SK-N-SH treated with all-trans-retinoic acid at 6 μM for 48 hours (cell line): ENCODE results near the gene EXOSC10.

Source experiments
- ATAC-seq: fragments of 200-7000 bp; cut with Tn5 transposase; 3 replicates; pipeline ENCODE4 v1.9.1; 2020; ENCODE audit warnings: mild to moderate bottlenecking, moderate library complexity
- ARNTL ChIP-seq: fragments of 450-650 bp; formaldehyde crosslinking; IDR thresholded peaks from 2 replicates; pipeline ENCODE4 v1.5.0; 2020; ENCODE audit warnings: low read depth, mild to moderate bottlenecking, moderate library complexity, borderline replicate concordance
- BACH2 ChIP-seq: fragments of 250-450 bp; sonication (Bioruptor Pico); IDR thresholded peaks from 2 replicates; pipeline ENCODE4 v1.9.0; 2021; ENCODE audit warnings: mild to moderate bottlenecking, borderline replicate concordance
- ESRRG ChIP-seq: fragments of 250-450 bp; sonication (Bioruptor Pico); IDR thresholded peaks from 2 replicates; pipeline ENCODE4 v1.6.1; 2021; ENCODE audit warnings: mild to moderate bottlenecking
- OSR1 ChIP-seq: fragments of 250-450 bp; sonication (Bioruptor Pico); IDR thresholded peaks from 2 replicates; pipeline ENCODE4 v1.8.0; 2022; ENCODE audit warnings: moderate library complexity, mild to moderate bottlenecking, inconsistent platforms
- PATZ1 ChIP-seq: fragments of 250-450 bp; sonication (Bioruptor Pico); IDR thresholded peaks from 2 replicates; pipeline ENCODE4 v1.8.0; 2020; ENCODE audit warnings: mild to moderate bottlenecking, moderate library complexity, borderline replicate concordance
- PPARA ChIP-seq: fragments of 250-450 bp; sonication (Bioruptor Pico); IDR thresholded peaks from 2 replicates; pipeline ENCODE4 v1.5.0; 2020; ENCODE audit warnings: mild to moderate bottlenecking, borderline replicate concordance
- RARB ChIP-seq: fragments of 250-450 bp; sonication (Bioruptor Pico); IDR thresholded peaks from 2 replicates; pipeline ENCODE4 v1.8.0; 2021; ENCODE audit warnings: mild to moderate bottlenecking, moderate library complexity
- TCF4 ChIP-seq: fragments of 250-450 bp; sonication (Bioruptor Pico); IDR thresholded peaks from 2 replicates; pipeline ENCODE4 v1.8.0; 2021; ENCODE audit warnings: mild to moderate bottlenecking, moderate library complexity, borderline replicate concordance
- TOX ChIP-seq: fragments of 250-450 bp; sonication (Bioruptor Pico); IDR thresholded peaks from 2 replicates; pipeline ENCODE4 v1.8.0; 2021; ENCODE audit warnings: mild to moderate bottlenecking, moderate library complexity, borderline replicate concordance
- ZC3H10 ChIP-seq: fragments of 250-450 bp; sonication (Bioruptor Pico); IDR thresholded peaks from 2 replicates; pipeline ENCODE4 v1.5.1; 2021; ENCODE audit warnings: mild to moderate bottlenecking, moderate library complexity
- ZFP3 ChIP-seq: fragments of 250-450 bp; sonication (Bioruptor Pico); IDR thresholded peaks from 2 replicates; pipeline ENCODE4 v1.5.0; 2020; ENCODE audit warnings: mild to moderate bottlenecking, moderate library complexity
- ZFP30 ChIP-seq: fragments of 450-650 bp; formaldehyde crosslinking; IDR thresholded peaks from 2 replicates; pipeline ENCODE4 v1.5.0; 2022; ENCODE audit warnings: mild to moderate bottlenecking, moderate library complexity
- ZNF565 ChIP-seq: fragments of 450-650 bp; formaldehyde crosslinking; conservative IDR thresholded peaks from 2 replicates; pipeline ENCODE4 v1.5.0; 2020; ENCODE audit warnings: low read depth, mild to moderate bottlenecking, moderate library complexity
- ZNF70 ChIP-seq: fragments of 450-650 bp; formaldehyde crosslinking; IDR thresholded peaks from 2 replicates; pipeline ENCODE4 v1.5.0; 2020; ENCODE audit warnings: mild to moderate bottlenecking, moderate library complexity
- ZNF8 ChIP-seq: fragments of 450-650 bp; formaldehyde crosslinking; IDR thresholded peaks from 2 replicates; pipeline ENCODE4 v1.5.0; 2020; ENCODE audit warnings: mild to moderate bottlenecking, moderate library complexity
- TF ChIP-seq, protein P1 (sequence below): fragments of 250-450 bp; sonication (Bioruptor Pico); IDR thresholded peaks from 2 replicates; pipeline ENCODE4 v1.5.0; 2020; ENCODE audit warnings: mild to moderate bottlenecking, moderate library complexity
- TF ChIP-seq, protein P2 (sequence below): fragments of 250-450 bp; sonication (Bioruptor Pico); IDR thresholded peaks from 2 replicates; pipeline ENCODE4 v1.5.1; 2020; ENCODE audit warnings: low read depth, mild to moderate bottlenecking, moderate library complexity
- TF ChIP-seq, protein P3 (sequence below): fragments of 250-450 bp; sonication (Bioruptor Pico); IDR thresholded peaks from 2 replicates; pipeline ENCODE4 v1.8.0; 2021; ENCODE audit warnings: low read depth, mild to moderate bottlenecking, moderate library complexity, borderline replicate concordance

Gene EXOSC10

DNA sequence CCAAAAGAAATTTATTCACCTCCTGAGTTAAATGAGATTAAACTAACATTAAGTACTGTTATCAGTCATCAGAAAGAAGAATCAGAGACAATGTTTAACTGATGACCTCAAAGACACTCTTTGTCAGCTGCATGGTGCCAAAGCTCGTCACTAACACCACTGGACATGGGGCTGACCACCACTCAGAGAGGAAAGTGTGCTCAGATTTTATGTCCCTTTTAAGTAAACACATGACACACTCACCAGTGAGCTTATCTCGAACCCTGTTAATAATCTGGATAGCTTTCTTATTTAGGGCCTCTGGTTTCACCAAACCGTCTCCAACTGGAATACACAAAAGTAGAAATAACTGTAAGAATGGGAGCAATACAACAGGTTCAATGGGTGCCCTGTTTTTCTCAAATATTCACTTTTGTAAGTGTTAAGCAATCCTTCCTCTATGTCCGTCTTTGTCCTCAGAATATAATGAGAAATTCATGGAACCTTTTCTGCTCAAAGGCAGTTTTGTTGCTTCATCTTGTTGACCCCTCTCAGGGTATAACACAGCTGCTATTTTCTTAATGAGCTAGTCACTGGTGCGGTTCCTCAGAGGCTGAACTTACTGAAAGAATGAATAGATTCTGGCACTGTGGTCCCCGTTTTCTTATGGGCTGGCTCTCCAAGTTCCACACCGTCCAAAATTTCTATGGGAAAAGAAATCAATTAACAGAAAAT lies 9.5 kb upstream of the EXOSC10 start:
- ATAC-seq, result no peak
- TF ChIP-seq, protein P1, sequence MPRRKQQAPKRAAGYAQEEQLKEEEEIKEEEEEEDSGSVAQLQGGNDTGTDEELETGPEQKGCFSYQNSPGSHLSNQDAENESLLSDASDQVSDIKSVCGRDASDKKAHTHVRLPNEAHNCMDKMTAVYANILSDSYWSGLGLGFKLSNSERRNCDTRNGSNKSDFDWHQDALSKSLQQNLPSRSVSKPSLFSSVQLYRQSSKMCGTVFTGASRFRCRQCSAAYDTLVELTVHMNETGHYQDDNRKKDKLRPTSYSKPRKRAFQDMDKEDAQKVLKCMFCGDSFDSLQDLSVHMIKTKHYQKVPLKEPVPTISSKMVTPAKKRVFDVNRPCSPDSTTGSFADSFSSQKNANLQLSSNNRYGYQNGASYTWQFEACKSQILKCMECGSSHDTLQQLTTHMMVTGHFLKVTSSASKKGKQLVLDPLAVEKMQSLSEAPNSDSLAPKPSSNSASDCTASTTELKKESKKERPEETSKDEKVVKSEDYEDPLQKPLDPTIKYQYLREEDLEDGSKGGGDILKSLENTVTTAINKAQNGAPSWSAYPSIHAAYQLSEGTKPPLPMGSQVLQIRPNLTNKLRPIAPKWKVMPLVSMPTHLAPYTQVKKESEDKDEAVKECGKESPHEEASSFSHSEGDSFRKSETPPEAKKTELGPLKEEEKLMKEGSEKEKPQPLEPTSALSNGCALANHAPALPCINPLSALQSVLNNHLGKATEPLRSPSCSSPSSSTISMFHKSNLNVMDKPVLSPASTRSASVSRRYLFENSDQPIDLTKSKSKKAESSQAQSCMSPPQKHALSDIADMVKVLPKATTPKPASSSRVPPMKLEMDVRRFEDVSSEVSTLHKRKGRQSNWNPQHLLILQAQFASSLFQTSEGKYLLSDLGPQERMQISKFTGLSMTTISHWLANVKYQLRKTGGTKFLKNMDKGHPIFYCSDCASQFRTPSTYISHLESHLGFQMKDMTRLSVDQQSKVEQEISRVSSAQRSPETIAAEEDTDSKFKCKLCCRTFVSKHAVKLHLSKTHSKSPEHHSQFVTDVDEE, result no peak
- TF ChIP-seq BACH2 (CRISPR knock-in tag) (no peak), ESRRG (CRISPR knock-in tag) (no peak), PPARA (CRISPR knock-in tag) (no peak), OSR1 (CRISPR knock-in tag) (no peak), ZFP3 (CRISPR knock-in tag) (no peak), ARNTL (CRISPR knock-in tag) (no peak), TOX (CRISPR knock-in tag) (no peak), TCF4 (CRISPR knock-in tag) (no peak), ZFP30 (no peak), ZNF565 (CRISPR knock-in tag) (no peak), ZC3H10 (CRISPR knock-in tag) (no peak), PATZ1 (CRISPR knock-in tag) (no peak), RARB (CRISPR knock-in tag) (no peak), ZNF8 (CRISPR knock-in tag) (no peak)
- TF ChIP-seq, protein P2, sequence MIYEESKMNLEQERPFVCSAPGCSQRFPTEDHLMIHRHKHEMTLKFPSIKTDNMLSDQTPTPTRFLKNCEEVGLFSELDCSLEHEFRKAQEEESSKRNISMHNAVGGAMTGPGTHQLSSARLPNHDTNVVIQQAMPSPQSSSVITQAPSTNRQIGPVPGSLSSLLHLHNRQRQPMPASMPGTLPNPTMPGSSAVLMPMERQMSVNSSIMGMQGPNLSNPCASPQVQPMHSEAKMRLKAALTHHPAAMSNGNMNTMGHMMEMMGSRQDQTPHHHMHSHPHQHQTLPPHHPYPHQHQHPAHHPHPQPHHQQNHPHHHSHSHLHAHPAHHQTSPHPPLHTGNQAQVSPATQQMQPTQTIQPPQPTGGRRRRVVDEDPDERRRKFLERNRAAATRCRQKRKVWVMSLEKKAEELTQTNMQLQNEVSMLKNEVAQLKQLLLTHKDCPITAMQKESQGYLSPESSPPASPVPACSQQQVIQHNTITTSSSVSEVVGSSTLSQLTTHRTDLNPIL (CRISPR knock-in tag), result no peak
- TF ChIP-seq, protein P3, sequence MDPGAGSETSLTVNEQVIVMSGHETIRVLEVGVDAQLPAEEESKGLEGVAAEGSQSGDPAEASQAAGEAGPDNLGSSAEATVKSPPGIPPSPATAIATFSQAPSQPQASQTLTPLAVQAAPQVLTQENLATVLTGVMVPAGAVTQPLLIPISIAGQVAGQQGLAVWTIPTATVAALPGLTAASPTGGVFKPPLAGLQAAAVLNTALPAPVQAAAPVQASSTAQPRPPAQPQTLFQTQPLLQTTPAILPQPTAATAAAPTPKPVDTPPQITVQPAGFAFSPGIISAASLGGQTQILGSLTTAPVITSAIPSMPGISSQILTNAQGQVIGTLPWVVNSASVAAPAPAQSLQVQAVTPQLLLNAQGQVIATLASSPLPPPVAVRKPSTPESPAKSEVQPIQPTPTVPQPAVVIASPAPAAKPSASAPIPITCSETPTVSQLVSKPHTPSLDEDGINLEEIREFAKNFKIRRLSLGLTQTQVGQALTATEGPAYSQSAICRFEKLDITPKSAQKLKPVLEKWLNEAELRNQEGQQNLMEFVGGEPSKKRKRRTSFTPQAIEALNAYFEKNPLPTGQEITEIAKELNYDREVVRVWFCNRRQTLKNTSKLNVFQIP (CRISPR knock-in tag), result no peak
- TF ChIP-seq, all 23 proteins: peak for 0

DNA sequence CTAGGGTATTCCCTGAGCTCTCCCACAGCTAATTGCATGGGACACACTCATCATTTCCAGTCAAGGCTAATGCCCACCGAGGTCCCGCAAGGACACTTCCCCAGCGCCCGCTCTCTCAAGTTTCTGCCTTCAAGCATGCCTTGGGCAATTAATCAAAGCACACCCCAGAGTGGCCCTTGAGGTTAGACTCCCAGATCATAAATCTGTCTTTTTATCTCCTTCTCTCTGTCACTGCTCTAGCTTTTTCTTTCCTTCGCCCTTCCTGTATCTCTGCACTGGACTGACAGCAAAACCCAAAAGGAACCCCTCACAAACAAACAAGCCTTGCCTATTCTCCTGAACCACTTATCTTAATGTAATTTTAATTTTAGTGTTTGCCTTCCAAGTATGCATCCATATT lies 7.9 kb upstream of the EXOSC10 start:
- TF ChIP-seq PATZ1 (CRISPR knock-in tag), result no peak
- TF ChIP-seq, protein P2 (CRISPR knock-in tag), result no peak
- no peak for TF ChIP-seq ZNF70 (CRISPR knock-in tag)
- TF ChIP-seq ESRRG (CRISPR knock-in tag), result no peak
- no peak for TF ChIP-seq OSR1 (CRISPR knock-in tag)

GRCh38 chr1:11105586-11105985 lies 5.9 kb upstream of the EXOSC10 start:
- ATAC-seq, result no peak

More for the DNA sequence above, 7.9 kb upstream of the EXOSC10 start:
- no peak for ATAC-seq

More at GRCh38 chr1:11105586-11105985, 5.9 kb upstream of the EXOSC10 start:
- TF ChIP-seq ARNTL (CRISPR knock-in tag), result no peak
